ENCODE data around the gene ETFA.

ETFA gene

GRCh38 chr15:76258460-76258859 lies 52.8 kb downstream of the ETFA start:
- TF ChIP-seq, protein P1, sequence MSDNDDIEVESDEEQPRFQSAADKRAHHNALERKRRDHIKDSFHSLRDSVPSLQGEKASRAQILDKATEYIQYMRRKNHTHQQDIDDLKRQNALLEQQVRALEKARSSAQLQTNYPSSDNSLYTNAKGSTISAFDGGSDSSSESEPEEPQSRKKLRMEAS (IDR thresholded peaks at IDR 0.05), result no peak
- TF ChIP-seq ZBTB7A (IDR thresholded peaks at IDR 0.05; ENCODE audit: low read depth) (no peak), TAF1 (IDR thresholded peaks at IDR 0.05; ENCODE audit: low read depth) (no peak), CREB1 (IDR thresholded peaks at IDR 0.05; ENCODE audit: low read depth) (no peak), FOXM1 (IDR thresholded peaks at IDR 0.05; ENCODE audit: borderline replicate concordance, low read depth) (no peak), EGR1 (IDR thresholded peaks at IDR 0.05) (no peak), YY1 (IDR thresholded peaks at IDR 0.05; ENCODE audit: low read depth) (no peak), TEAD4 (IDR thresholded peaks at IDR 0.05) (no peak), NFIC (IDR thresholded peaks at IDR 0.05) (no peak), CEBPB (IDR thresholded peaks at IDR 0.05) (no peak), RAD21 (IDR thresholded peaks at IDR 0.05; ENCODE audit: low read depth) (no peak)
- TF ChIP-seq, protein P2, sequence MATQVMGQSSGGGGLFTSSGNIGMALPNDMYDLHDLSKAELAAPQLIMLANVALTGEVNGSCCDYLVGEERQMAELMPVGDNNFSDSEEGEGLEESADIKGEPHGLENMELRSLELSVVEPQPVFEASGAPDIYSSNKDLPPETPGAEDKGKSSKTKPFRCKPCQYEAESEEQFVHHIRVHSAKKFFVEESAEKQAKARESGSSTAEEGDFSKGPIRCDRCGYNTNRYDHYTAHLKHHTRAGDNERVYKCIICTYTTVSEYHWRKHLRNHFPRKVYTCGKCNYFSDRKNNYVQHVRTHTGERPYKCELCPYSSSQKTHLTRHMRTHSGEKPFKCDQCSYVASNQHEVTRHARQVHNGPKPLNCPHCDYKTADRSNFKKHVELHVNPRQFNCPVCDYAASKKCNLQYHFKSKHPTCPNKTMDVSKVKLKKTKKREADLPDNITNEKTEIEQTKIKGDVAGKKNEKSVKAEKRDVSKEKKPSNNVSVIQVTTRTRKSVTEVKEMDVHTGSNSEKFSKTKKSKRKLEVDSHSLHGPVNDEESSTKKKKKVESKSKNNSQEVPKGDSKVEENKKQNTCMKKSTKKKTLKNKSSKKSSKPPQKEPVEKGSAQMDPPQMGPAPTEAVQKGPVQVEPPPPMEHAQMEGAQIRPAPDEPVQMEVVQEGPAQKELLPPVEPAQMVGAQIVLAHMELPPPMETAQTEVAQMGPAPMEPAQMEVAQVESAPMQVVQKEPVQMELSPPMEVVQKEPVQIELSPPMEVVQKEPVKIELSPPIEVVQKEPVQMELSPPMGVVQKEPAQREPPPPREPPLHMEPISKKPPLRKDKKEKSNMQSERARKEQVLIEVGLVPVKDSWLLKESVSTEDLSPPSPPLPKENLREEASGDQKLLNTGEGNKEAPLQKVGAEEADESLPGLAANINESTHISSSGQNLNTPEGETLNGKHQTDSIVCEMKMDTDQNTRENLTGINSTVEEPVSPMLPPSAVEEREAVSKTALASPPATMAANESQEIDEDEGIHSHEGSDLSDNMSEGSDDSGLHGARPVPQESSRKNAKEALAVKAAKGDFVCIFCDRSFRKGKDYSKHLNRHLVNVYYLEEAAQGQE (IDR thresholded peaks at IDR 0.05; ENCODE audit: low read depth), result no peak
- TF ChIP-seq, protein P3, sequence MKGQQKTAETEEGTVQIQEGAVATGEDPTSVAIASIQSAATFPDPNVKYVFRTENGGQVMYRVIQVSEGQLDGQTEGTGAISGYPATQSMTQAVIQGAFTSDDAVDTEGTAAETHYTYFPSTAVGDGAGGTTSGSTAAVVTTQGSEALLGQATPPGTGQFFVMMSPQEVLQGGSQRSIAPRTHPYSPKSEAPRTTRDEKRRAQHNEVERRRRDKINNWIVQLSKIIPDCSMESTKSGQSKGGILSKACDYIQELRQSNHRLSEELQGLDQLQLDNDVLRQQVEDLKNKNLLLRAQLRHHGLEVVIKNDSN (IDR thresholded peaks at IDR 0.05), result no peak

DNA sequence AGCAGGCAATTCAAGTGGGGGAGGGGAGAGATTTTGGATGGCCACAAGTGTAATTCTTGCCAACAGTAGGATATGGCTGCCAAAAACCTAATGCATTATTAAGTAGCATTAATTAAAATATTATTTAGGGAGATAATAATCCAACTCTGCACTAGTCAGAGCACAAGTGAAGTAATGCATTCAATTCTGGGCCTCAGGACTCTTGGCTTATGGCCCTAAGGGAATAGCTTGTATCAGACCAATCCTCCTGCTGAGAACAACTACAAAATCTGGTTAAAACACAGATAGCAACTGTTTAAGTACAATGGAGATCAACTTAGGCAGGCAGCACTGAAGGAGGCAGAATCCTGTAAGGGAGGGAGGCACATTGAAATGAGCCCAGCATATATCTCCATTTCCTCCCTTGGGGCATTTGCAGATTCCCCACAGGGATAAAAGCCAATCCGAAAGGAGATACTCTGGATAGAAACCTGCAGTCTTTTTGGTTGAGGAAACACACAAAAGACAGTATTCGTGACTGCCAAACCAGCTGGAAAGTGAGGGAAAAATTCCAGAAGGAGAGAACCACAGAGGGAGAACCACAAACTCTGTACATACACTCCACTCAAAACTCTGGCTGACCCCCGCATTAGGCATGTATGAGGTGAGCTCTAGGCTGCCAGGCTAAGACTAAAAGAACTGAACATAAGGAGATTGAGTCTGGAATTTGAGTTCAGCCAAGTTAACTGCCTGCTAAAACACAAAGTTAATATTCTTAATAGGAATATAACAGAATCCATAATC lies 57.4 kb downstream of the ETFA start:
- no peak for TF ChIP-seq TEAD4 (IDR thresholded peaks at IDR 0.05)
- TF ChIP-seq NFIC (IDR thresholded peaks at IDR 0.05), result no peak
- no peak for TF ChIP-seq CREB1 (IDR thresholded peaks at IDR 0.05; ENCODE audit: low read depth)
- no peak for TF ChIP-seq RAD21 (IDR thresholded peaks at IDR 0.05; ENCODE audit: low read depth)
- no peak for TF ChIP-seq ZBTB7A (IDR thresholded peaks at IDR 0.05; ENCODE audit: low read depth)
- no peak for TF ChIP-seq EP300 (IDR thresholded peaks at IDR 0.05; ENCODE audit: borderline replicate concordance)
- TF ChIP-seq, protein P1 (IDR thresholded peaks at IDR 0.05), result no peak
- no peak for TF ChIP-seq EGR1 (IDR thresholded peaks at IDR 0.05)
- TF ChIP-seq, protein P2 (IDR thresholded peaks at IDR 0.05; ENCODE audit: low read depth), result no peak
- TF ChIP-seq TCF12 (IDR thresholded peaks at IDR 0.05; ENCODE audit: low read depth), result no peak
- TF ChIP-seq CEBPB (IDR thresholded peaks at IDR 0.05), result no peak
- TF ChIP-seq TAF1 (IDR thresholded peaks at IDR 0.05; ENCODE audit: low read depth), result no peak
- no peak for TF ChIP-seq FOXM1 (IDR thresholded peaks at IDR 0.05; ENCODE audit: borderline replicate concordance, low read depth)
- no peak for TF ChIP-seq YY1 (IDR thresholded peaks at IDR 0.05; ENCODE audit: low read depth)
- TF ChIP-seq, protein P3 (IDR thresholded peaks at IDR 0.05), result no peak

GRCh38 chr15:76252249-76252648 lies 59.0 kb downstream of the ETFA start:
- TF ChIP-seq ZBTB7A (IDR thresholded peaks at IDR 0.05; ENCODE audit: low read depth) (no peak), FOXM1 (IDR thresholded peaks at IDR 0.05; ENCODE audit: borderline replicate concordance, low read depth) (no peak), EP300 (IDR thresholded peaks at IDR 0.05; ENCODE audit: borderline replicate concordance) (no peak), RAD21 (IDR thresholded peaks at IDR 0.05; ENCODE audit: low read depth) (no peak), CEBPB (IDR thresholded peaks at IDR 0.05) (no peak), TAF1 (IDR thresholded peaks at IDR 0.05; ENCODE audit: low read depth) (no peak), EGR1 (IDR thresholded peaks at IDR 0.05) (no peak), TEAD4 (IDR thresholded peaks at IDR 0.05) (no peak), NFIC (IDR thresholded peaks at IDR 0.05) (no peak)
- TF ChIP-seq, protein P2 (IDR thresholded peaks at IDR 0.05; ENCODE audit: low read depth), result no peak
- TF ChIP-seq, protein P3 (IDR thresholded peaks at IDR 0.05), result no peak
- TF ChIP-seq, protein P1 (IDR thresholded peaks at IDR 0.05), result no peak
